NCI-H1092 (cell line): ENCODE data around the gene LSR.

Source experiments
- DNase-seq: peaks from one replicate; lab custom pipeline; 2025; lab: John Stamatoyannopoulos, UW

LSR gene

DNA sequence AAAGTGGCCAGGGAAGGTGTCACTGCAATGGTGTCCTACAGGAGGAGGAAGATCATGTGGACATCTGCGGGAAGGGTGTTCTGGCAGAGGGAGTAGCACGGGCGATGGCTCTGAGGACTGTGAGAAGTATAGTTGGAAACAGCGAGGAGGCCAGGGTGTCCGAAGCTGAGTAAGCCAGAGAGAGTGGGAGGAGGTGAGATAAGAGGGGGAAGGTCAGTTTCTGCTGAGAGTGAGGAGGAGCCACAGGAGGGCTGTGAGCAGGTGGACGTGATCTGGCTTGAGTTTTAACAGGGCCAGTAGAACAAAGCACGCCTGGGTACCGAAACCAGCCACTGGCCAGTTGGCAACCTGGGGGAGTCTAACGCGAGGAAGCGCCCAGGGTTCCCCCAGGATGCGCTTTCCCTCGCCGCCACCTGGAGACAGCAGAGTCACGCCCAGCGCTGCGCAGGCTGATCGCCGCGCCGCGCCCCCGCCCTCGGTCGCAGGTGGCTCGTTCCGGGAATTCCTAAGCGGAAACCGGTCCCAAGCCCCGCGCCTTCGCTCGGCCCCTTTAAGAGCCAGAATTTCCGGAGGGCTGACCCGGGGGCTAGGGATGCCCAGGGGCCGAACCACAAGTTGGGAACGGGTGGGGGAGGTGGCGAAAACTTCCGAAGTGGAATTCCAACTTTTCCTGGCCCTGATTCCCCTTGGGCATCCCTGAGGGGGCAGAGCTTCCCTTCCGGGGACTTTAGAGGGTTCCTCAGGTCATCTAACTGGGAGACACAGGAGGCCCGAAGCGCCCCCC lies 1.1 kb upstream of the LSR start:
- no peak for DNase-seq

DNA sequence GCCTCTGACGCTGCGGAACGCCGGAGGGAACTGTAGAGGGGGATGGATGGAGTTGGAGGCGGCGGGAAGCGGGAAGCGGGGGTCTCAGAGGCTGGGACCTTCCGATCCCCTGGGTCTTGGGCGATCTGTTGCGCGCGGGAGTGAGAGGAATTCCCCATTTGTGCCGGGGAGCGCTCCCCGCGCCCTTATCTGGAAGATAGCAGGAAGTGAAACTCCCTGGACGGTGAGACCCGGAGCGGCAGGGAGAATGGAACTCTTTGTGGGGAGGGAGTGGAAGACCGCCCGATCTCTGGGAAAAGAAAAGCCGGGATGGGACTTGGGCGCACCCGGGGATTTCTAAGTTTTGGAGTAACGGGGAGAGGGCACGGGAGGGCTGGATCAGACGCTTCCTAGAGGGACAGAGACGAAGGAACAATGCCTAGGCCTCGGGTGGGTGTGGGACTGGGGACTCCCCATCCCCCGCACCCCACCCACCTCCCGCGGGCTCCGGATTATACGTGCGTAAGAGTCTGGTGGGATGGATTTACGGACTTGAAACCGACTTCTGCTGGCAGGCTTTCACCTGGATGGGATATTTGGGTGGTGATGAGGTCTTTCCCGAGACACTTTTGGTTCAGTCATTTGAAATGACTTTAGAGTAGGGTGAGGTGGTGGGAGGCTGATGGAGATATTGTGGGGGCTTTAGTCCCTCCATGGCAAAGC lies 495 bp downstream of the LSR start:
- no peak for DNase-seq

DNA sequence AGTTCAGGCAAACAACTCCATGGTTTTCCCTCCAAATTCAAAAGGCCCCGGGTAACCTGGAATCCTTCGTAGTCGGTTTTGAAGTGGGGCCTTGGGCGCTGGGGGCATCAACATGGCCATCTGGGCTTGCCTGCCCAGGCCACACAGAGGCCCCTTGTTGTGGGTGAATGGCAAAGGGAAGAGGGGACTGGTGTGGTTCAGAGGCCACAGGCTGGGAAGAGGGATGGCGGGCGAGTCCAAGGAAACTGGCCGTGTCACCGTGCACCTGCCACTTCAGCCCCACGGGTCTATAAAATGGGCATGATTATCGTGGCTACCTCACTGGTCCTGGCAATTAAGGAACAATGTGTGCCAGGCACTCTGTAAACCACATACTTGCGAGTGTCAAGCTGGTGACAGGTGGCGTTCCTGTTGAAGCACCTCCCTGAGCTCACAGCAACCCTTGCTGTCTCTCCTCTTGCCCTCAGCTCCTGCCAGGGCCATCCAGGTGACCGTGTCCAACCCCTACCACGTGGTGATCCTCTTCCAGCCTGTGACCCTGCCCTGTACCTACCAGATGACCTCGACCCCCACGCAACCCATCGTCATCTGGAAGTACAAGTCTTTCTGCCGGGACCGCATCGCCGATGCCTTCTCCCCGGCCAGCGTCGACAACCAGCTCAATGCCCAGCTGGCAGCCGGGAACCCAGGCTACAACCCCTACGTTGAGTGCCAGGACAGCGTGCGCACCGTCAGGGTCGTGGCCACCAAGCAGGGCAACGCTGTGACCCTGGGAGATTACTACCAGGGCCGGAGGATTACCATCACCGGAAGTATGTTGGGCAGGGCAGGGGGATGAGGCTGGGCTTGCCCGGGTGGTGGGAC lies 1.3 kb downstream of the LSR start:
- no peak for DNase-seq

- no peak for DNase-seq
Observed at GRCh38 chr19:35251456-35251855, 2.7 kb downstream of the LSR start.

DNA sequence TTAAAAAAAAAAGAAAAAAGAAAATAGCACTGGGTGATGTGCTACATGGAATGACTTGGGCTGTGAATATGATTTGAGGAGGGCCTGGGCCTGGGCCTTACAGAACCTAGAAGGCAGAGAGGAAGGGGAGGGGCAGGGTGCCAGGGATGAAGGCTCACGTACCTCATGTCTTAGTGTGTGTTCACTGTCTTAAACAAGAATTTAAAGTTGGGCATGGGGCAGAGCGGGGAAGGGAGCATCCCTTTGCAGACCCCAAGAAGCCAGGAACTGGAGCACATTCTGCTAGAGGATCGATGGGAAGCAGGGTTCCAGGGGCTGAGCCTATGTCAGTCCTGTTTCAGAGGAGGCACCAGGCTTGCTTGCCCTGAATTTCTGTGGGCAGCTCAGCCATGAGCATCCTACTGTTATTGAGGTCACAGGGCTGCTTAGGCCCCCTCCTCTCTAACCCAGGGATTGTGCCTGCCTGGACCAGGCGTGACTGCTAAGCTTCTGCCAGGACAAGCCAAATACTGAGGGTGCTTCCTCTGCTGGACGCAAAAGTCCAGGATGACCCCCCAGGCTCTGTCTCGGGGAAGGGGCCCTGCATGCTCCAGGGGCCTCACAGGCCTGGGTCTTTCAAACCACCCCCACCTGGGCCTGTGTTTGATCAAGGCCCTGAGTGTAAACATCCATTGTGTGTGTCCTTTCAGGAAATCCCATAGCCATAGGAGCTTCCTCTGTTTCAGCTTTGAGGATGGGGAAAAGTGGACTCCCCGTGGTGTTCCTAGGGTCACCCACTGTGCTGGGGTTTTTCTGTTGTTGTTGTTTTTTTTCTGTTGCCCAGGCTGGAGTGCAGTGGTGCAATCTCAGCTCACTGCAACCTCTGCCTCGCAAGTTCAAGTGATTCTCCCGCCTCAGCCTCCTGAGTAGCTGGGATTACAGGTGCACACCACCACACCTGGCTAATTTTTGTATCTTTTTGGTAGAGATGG lies 4.8 kb downstream of the LSR start:
- no peak for DNase-seq

DNA sequence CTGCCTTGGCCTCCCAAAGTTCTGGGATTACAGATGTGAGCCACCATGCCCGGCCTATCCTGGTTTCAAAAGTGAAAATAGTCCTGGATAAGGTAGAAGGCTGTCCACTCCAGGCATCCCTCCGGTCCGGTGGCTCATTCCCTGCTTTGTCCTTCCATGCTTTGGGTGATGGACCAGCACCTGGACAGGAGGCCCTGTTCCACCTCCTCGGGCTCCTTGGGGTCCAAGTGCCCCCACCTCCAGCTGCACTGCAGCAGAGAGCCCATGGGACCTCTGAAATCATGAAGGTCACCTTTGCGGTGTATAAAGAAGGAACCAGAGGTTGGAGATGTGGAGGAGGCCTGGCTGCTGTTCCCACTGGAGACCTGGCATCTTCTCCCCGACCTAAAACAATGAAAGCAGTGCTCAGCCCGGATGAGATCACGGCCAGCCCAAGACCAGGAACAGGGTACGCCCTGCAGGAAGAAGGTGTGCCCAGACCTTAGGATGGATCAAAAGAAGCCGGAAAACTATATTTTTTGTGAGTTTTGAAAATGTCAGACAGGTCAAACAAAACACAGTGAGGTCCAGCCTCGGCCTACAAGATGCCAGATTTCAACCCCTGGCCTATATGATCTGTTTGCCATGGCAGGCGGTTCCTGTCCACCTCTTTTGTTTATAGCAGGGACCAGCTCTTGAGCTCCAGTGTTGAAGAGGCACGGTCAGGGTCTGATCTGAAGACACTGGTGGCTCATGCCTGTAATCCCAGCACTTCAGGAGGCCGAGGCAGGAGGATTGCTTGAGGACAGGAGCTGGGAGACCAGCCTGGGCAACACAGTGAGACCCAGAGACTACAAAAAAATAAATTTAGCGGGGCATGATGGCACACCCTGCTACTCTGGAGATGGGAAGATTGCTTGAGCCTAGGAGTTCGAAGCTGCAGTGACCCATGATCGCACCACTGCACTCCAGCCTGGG lies 5.8 kb downstream of the LSR start:
- DNase-seq = no peak

DNA sequence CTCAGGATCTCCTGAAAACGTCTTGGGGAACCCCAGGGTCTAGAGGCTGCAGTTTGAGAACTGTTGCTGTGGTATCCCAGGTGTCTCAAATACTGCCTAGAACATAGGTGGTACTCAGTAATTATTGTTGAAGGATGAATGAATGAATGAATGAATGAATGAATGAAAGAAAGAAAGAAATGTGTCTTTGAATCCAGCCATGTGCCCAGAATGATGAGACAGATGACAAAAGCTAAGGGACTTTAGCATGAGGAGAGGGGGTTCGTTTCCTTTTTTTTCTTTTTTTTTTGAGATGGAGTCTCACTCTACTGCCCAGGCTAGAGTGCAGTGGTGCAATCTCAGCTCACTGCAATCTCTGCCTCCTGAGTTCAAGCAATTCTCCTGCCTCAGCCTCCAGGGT lies 7.8 kb downstream of the LSR start:
- DNase-seq = no peak

- no peak for DNase-seq
Observed at GRCh38 chr19:35257113-35257461, 8.3 kb downstream of the LSR start.

DNA sequence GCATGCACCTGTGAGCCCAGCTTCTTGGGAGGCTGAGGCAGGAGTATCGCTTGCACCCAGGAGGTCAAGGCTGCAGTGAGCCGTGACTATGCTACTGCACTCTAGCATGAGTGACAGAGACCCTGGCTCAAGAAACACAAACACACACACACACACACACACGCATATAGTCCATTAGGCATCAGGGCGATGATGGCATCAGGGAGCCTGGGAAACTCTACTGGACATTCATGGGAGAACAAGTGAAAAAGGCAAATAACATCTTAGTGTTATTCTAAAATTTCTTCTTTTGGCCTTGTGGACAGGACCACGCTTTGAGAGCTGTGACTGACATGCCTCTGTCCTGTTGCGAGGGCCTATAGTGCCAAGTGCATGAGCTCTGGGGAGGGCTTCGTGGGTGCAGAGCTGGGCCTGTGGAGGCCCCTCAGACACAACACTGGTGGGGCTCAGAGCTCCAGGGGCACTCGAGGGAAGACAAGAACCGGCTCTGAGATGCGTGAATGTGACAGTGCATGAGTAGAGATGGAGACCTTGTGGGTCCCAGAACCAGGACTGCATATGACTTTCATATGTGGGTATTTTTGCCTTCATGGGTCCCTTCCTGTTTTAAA lies 12.0 kb downstream of the LSR start:
- no peak for DNase-seq

DNA sequence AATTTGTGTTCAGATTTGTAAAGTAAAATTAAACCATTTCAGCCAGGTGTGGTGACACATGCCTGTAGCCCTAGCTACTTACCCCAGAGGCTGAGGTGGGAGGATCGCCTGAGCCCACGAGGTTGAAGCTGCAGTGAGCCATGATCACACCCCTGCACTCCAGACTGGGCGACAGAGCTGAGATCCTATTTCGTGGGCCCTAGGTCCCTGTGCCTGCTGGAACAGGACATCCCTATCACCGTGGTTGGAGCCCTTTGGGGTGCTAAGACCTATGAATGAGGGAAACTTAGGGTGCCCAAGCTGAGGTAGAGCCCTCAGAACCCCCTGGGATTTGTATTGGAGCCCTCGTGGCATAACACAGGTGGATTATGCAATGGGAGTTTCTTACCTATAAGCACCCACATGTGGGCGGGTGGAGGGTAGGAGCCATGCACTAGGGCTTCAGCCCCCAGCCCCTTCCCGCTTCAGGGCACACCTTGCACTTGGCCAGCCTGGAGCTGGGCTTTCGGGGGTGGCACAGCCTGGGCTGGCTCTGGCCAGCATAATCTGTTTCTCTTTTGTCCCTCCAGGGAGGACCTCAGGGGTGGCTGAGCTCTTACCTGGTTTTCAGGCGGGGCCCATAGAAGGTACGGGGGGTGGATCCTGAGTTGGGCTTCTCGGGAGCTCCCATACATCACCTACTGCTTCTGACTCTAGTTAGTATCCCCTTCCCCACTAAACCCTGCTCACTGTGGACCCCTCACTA lies 12.7 kb downstream of the LSR start:
- no peak for DNase-seq

- peak; percentile 45 for DNase-seq
Observed at GRCh38 chr19:35262101-35262761, 13.4 kb downstream of the LSR start.

- no peak for DNase-seq
Observed at GRCh38 chr19:35264268-35265125, 15.7 kb downstream of the LSR start.

- no peak for DNase-seq
Observed at GRCh38 chr19:35265126-35265899, 16.5 kb downstream of the LSR start.

DNA sequence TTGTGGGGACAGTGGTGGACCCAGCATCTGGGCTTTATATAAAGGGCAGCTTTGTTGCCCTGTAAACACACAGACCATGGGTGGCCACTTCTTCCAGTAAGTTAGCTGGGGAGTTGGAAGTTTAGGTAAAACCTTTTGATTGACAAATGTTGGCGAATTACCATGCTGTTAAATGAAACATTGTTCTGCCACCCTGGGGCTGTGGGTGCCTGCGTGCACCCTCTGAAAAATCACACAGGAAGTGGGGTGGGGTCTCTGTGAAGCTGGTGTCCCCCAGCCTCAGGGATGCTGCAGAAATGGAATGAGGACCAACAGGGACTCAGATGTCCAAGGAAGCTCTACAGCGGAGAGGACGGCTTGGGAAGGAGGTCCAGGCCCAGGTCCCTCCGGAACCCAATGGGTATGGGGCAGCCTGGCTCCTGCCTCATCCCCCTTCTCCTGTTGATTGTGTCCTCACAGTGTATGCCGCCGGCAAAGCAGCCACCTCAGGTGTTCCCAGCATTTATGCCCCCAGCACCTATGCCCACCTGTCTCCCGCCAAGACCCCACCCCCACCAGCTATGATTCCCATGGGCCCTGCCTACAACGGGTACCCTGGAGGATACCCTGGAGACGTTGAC lies 17.2 kb downstream of the LSR start:
- DNase-seq = no peak

DNA sequence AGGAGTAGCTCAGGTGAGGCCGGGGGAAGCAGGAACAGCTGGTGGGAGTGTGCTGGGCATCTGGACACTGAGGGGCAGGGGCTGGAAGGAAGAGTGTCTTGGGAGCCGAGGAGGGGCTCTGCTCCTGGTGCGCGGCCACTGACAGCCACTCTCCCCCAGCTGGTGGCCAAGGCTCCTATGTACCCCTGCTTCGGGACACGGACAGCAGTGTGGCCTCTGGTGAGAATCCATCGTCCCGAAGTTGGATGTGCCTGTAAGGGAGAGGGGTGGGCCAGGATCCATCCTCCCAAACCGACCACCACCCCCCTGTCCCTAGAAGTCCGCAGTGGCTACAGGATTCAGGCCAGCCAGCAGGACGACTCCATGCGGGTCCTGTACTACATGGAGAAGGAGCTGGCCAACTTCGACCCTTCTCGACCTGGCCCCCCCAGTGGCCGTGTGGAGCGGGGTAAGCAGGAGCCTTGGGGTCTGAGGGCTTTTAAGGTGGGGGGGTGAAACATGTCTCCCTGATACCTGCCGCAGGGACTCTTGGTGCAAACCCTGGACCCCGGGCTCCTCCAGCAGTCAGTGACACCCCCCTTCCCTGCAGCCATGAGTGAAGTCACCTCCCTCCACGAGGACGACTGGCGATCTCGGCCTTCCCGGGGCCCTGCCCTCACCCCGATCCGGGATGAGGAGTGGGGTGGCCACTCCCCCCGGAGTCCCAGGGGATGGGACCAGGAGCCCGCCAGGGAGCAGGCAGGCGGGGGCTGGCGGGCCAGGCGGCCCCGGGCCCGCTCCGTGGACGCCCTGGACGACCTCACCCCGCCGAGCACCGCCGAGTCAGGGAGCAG lies 17.9 kb downstream of the LSR start:
- DNase-seq = no peak
